Measurements from ENCODE around the gene CHURC1. TPM values are rescaled to one million over a fixed set of nuclear protein-coding genes. Genes with fewer than 3 reads are reported as not detected.

CHURC1 gene
- total and polyA plus RNA-seq, 2 of the 8 experiments (the other 6 are each of a cell fraction or from before 2014, with no cell fraction given): 50.2 to 59.3 TPM

DNA sequence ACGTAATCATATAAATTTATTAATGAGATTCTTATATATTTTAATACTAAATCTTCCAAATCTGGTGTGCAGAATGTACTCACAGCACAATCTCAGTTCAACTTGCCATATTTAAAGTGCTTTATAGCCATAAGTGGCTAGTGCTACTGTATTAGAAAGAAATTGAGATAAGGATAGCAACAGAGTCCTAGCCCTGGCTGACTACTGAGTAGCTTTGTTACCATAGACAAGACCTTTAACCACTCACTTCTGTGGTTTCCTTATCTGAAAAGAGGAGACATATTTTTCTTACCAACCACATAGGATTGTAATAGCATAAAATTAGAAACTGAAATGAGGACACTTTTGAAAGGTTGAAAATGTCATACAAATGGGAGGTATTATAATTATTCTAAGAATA is 2.0 kb upstream of the CHURC1 start:
- H3K23me2 ChIP-seq (ENCODE audit: low read depth, low read length): peaks cover 5% of the 10 kb centered on the region
- FAIRE-seq (no peak), DNase-seq (ENCODE audit: low read depth in 1 of 2, low spot score in 2 of 2) (no peak)
- H4K20me1 ChIP-seq (replicated peaks in 1 of 2; ENCODE audit: control insufficient read depth in 1 of 2, insufficient read depth in 2 of 2, low read length in 2 of 2): no peaks in the 10 kb centered on the region
- H3K23ac ChIP-seq (ENCODE audit: insufficient read length): no peak overlapping the region
- no peak overlapping the region for H4K8ac ChIP-seq (ENCODE audit: extremely low read depth, insufficient read depth, low read length)
- no peaks in the 10 kb centered on the region for H3K36me3 ChIP-seq (ENCODE audit: control insufficient read depth in 2 of 4, insufficient read depth in 4 of 4, low read length in 3 of 4)
- H3K4me3 ChIP-seq (ENCODE audit: extremely low read depth in 1 of 4, insufficient read depth in 2 of 4, low read depth in 3 of 4, low read length in 4 of 4): no peak overlapping the region
- no peak overlapping the region for H3K4me2 ChIP-seq (ENCODE audit: insufficient read depth in 1 of 2, low read depth in 2 of 2, low read length in 2 of 2)
- no peak overlapping the region for H2BK12ac ChIP-seq (ENCODE audit: low read depth, low read length)
- no peak overlapping the region for H4K91ac ChIP-seq (replicated peaks; ENCODE audit: insufficient read length, low read length)
- POLR2A ChIA-PET (ENCODE audit: partially characterized antibody): no interaction called here
- H3K79me2 ChIP-seq (ENCODE audit: control insufficient read depth in 1 of 2, insufficient read depth in 2 of 2, low read length in 2 of 2): peaks cover 5 to 21% of the 10 kb centered on the region in 2 experiments; a peak in 3 of 4 replicates
- TF ChIP-seq MAFK (IDR thresholded peaks at IDR 0.05; ENCODE audit: low read depth, low read length) (no peak), KDM1A (IDR thresholded peaks at IDR 0.05; ENCODE audit: borderline replicate concordance, low read length) (no peak), JUN (IDR thresholded peaks at IDR 0.05; ENCODE audit: low read depth, low read length) (no peak), CEBPB (IDR thresholded peaks at IDR 0.05; ENCODE audit: low read depth, low read length) (no peak), SIN3A (conservative IDR thresholded peaks at IDR 0.05 in 1 of 2, IDR thresholded peaks at IDR 0.05 in 1 of 2; ENCODE audit: low read depth in 1 of 2, low read length in 2 of 2) (no peak), RAD21 (IDR thresholded peaks at IDR 0.05 in 1 of 2, conservative IDR thresholded peaks at IDR 0.05 in 1 of 2; ENCODE audit: low read depth in 2 of 2, low read length in 2 of 2) (no peak), POU5F1 (IDR thresholded peaks at IDR 0.05; ENCODE audit: low read depth, low read length) (no peak), SP4 (IDR thresholded peaks at IDR 0.05; ENCODE audit: low read length) (no peak)
- CTCF ChIA-PET (ENCODE audit: partially characterized antibody): interaction anchor here (0.6 to 4.9 kb wide), 11 partner anchors 12 to 117 kb away, joined by 3 to 66 read pairs (median 8); no protein-coding TSS in a partner anchor
- H2BK20ac ChIP-seq (ENCODE audit: low read length): no peak overlapping the region
- H4K5ac ChIP-seq (ENCODE audit: insufficient read length, low read depth, low read length): no peak overlapping the region
- H3K9ac ChIP-seq (replicated peaks in 1 of 4; ENCODE audit: extremely low read depth in 1 of 4, low read depth in 3 of 4, low read length in 3 of 4): no peak overlapping the region
- H3K14ac ChIP-seq (ENCODE audit: insufficient read length): no peak overlapping the region
- no peaks in the 10 kb centered on the region; the same call in none of the 2 replicates for H3K79me1 ChIP-seq (ENCODE audit: low read depth, low read length)
- H3K27me3 ChIP-seq (replicated peaks in 1 of 4; ENCODE audit: control insufficient read depth in 3 of 4, extremely low read depth in 1 of 4, insufficient read depth in 3 of 4, low read length in 3 of 4): peaks cover 0 to 1% (median 0%) of the 10 kb centered on the region in 4 experiments; a peak in 1 of 7 replicates
- no peak overlapping the region for H3K18ac ChIP-seq (ENCODE audit: extremely low read depth, low read length)
- H2BK5ac ChIP-seq (ENCODE audit: low read depth, low read length): no peak overlapping the region
- peaks cover 0 to 4% (median 3%) of the 10 kb centered on the region in 4 experiments; a peak in 4 of 7 replicates for H3K4me1 ChIP-seq (replicated peaks in 1 of 4; ENCODE audit: control insufficient read depth in 3 of 4, insufficient read depth in 4 of 4, low read length in 3 of 4)
- H3K4ac ChIP-seq (replicated peaks; ENCODE audit: insufficient read length, low read depth, low read length): no peak overlapping the region
- H3K9me3 ChIP-seq (ENCODE audit: insufficient read depth in 2 of 2, low read depth in 1 of 2, low read length in 1 of 2): no peaks in the 10 kb centered on the region
- H2AK5ac ChIP-seq (ENCODE audit: low read depth, low read length): no peak overlapping the region
- H2BK15ac ChIP-seq (ENCODE audit: low read length): no peak overlapping the region
- H2BK120ac ChIP-seq (replicated peaks; ENCODE audit: low read depth, low read length): no peak overlapping the region
- H3K56ac ChIP-seq (replicated peaks; ENCODE audit: insufficient read length, low read depth, low read length): no peak overlapping the region
- H3K27ac ChIP-seq (ENCODE audit: low read depth, low read length): no peak overlapping the region
- H2AFZ ChIP-seq (ENCODE audit: low read length): no peak overlapping the region
- 0% methylated on average over 1 of the region's 1 CpG; no CpG with 5 or more reads in 1 of the 2 experiments for WGBS, 2 experiments (ENCODE audit: extremely low coverage in 1 of 2, insufficient coverage in 1 of 2, insufficient read length in 1 of 2, insufficient replicate concordance in 2 of 2, low coverage in 1 of 2, low lambda C conversion rate in 2 of 2, missing lambda C conversion rate in 1 of 2)
